ENCODE results near the gene AGFG2. TPM values are rescaled to one million over a fixed set of nuclear protein-coding genes. Genes with fewer than 3 reads are reported as not detected.
"Not testable (repeated sequence)": the region's sequence is repeated elsewhere in the genome, so short reads cannot be mapped to it uniquely, and the experiment has no call there.

AGFG2 gene
- polyA plus RNA-seq, 1 donor: 10.4 TPM

- DNase-seq (ENCODE audit: low read depth): no peak
Observed at GRCh38 chr7:100520138-100520537, 18.9 kb upstream of the AGFG2 start.

- no peak for DNase-seq (ENCODE audit: low read depth)
Observed at GRCh38 chr7:100521076-100521475, 17.9 kb upstream of the AGFG2 start.

GRCh38 chr7:100521909-100522593, 17.0 kb upstream of the AGFG2 start:
- DNase-seq (ENCODE audit: low read depth): not testable (repeated sequence)

- not testable (repeated sequence) for DNase-seq (ENCODE audit: low read depth)
Observed at GRCh38 chr7:100523192-100523591, 15.8 kb upstream of the AGFG2 start.

- not testable (repeated sequence) for DNase-seq (ENCODE audit: low read depth)
Observed at GRCh38 chr7:100528108-100528866, 10.7 kb upstream of the AGFG2 start.

- DNase-seq (ENCODE audit: low read depth): no peak
Observed at GRCh38 chr7:100532165-100533022, 6.6 kb upstream of the AGFG2 start.

GRCh38 chr7:100535982-100536381, 3.0 kb upstream of the AGFG2 start:
- DNase-seq (ENCODE audit: low read depth): not testable (repeated sequence)

- DNase-seq (ENCODE audit: low read depth): not testable (repeated sequence)
Observed at GRCh38 chr7:100536695-100537094, 2.3 kb upstream of the AGFG2 start.

GRCh38 chr7:100538348-100538653, 702 bp upstream of the AGFG2 start:
- DNase-seq (ENCODE audit: low read depth): no peak

- no peak for DNase-seq (ENCODE audit: low read depth)
Observed at GRCh38 chr7:100539436-100540006, 518 bp downstream of the AGFG2 start.

- DNase-seq (ENCODE audit: low read depth): no peak
Observed at GRCh38 chr7:100540073-100540723, 1.2 kb downstream of the AGFG2 start.

- not testable (repeated sequence) for DNase-seq (ENCODE audit: low read depth)
Observed at GRCh38 chr7:100541309-100541708, 2.3 kb downstream of the AGFG2 start.

- DNase-seq (ENCODE audit: low read depth): no peak
Observed at GRCh38 chr7:100543586-100543985, 4.6 kb downstream of the AGFG2 start.

GRCh38 chr7:100544386-100544785, 5.4 kb downstream of the AGFG2 start:
- no peak for DNase-seq (ENCODE audit: low read depth)

- DNase-seq (ENCODE audit: low read depth): no peak
Observed at GRCh38 chr7:100544967-100545359, 6.0 kb downstream of the AGFG2 start.

GRCh38 chr7:100545360-100546128, 6.5 kb downstream of the AGFG2 start:
- no peak for DNase-seq (ENCODE audit: low read depth)

GRCh38 chr7:100546129-100546925, 7.3 kb downstream of the AGFG2 start:
- no peak for DNase-seq (ENCODE audit: low read depth)

GRCh38 chr7:100546926-100547800, 8.2 kb downstream of the AGFG2 start:
- no peak for DNase-seq (ENCODE audit: low read depth)

- DNase-seq (ENCODE audit: low read depth): no peak
Observed at GRCh38 chr7:100547872-100548271, 8.9 kb downstream of the AGFG2 start.
